ENCODE results near the gene LRRTM4.

Gene LRRTM4

DNA sequence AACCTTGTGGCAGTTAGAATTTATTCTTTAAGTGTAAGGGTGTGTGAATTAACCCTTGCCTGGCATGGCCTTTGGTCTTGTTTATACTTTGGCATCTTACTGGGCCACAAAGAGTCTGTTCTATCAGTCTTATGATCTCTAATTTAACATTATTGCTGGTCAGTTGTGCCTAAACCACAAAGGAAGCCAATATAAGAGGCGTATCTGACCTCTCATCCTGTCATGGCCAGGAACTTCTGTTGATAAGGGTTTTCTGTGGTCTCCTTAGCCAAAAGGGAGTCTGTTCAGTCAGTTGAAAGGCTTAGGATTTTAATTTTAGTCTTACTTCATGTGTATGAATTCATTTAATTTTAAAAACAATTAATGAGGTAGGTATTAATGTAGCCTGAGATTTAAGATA, 127.2 kb downstream of the LRRTM4 start:
- H3K36me3 Mint-ChIP-seq (ENCODE audit: low read depth) = no peaks in the 10 kb centered on the region
- TF ChIP-seq, protein P1, sequence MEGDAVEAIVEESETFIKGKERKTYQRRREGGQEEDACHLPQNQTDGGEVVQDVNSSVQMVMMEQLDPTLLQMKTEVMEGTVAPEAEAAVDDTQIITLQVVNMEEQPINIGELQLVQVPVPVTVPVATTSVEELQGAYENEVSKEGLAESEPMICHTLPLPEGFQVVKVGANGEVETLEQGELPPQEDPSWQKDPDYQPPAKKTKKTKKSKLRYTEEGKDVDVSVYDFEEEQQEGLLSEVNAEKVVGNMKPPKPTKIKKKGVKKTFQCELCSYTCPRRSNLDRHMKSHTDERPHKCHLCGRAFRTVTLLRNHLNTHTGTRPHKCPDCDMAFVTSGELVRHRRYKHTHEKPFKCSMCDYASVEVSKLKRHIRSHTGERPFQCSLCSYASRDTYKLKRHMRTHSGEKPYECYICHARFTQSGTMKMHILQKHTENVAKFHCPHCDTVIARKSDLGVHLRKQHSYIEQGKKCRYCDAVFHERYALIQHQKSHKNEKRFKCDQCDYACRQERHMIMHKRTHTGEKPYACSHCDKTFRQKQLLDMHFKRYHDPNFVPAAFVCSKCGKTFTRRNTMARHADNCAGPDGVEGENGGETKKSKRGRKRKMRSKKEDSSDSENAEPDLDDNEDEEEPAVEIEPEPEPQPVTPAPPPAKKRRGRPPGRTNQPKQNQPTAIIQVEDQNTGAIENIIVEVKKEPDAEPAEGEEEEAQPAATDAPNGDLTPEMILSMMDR (IDR thresholded peaks at IDR 0.05) = no peak
- peaks cover 9% of the 10 kb centered on the region for H3K4me1 Mint-ChIP-seq
- DNase-seq = no peak
- H3K27me3 Mint-ChIP-seq (ENCODE audit: low read depth, poor library complexity) = no peaks in the 10 kb centered on the region
- H3K9me3 Mint-ChIP-seq = no peaks in the 10 kb centered on the region
- H3K4me3 Mint-ChIP-seq = no peak overlapping the region
- peak overlapping the region; percentile 73 for H3K27ac Mint-ChIP-seq

DNA sequence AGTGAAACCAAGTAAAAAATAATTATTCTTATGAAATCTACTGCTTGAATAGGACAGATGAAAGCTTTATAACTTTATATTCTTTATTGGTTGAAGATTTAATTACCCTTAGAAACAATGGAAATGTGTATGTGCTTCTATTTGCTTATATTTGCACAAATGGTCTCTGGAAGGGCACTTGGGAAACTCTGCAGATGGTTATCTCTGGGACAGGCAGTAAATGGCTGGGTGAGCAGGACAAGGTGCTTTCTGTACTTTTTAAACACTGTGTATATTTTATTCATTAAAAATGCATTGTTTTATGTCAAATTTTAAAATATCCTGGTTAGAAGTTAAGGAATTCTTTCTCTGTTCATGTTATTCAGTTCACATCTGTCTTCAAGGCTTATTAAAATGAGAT, 131.1 kb downstream of the LRRTM4 start:
- no peak overlapping the region for H3K27ac Mint-ChIP-seq
- DNase-seq = no peak
- H3K27me3 Mint-ChIP-seq (ENCODE audit: low read depth, poor library complexity) = no peaks in the 10 kb centered on the region
- H3K4me3 Mint-ChIP-seq = no peak overlapping the region
- H3K4me1 Mint-ChIP-seq = peaks cover 22% of the 10 kb centered on the region
- no peaks in the 10 kb centered on the region for H3K9me3 Mint-ChIP-seq
- TF ChIP-seq, protein P1 (IDR thresholded peaks at IDR 0.05) = no peak
- no peaks in the 10 kb centered on the region for H3K36me3 Mint-ChIP-seq (ENCODE audit: low read depth)

DNA sequence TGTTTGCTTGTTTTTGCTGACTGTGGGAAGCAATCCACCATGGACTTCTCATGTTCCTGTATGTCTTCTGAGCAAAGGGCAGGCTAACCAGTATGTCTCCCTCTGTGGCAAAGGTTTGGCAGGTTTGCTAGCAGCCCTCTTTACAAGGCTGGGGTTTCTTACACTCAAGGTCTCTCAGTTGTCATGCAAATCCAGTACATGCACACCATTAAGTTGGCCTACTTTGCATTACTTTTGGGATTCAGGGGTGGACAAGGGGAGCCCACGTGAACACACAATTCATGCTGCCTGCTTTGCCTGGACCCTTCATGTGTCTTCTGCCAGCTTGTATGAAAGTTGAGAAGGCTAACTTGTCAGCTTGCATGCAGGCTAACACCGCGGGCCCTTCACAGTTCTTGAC, 134.9 kb downstream of the LRRTM4 start:
- no peaks in the 10 kb centered on the region for H3K9me3 Mint-ChIP-seq
- no peaks in the 10 kb centered on the region for H3K36me3 Mint-ChIP-seq (ENCODE audit: low read depth)
- no peak overlapping the region for H3K27ac Mint-ChIP-seq
- H3K4me1 Mint-ChIP-seq = peaks cover 14% of the 10 kb centered on the region
- TF ChIP-seq, protein P1 (IDR thresholded peaks at IDR 0.05) = no peak
- no peak for DNase-seq
- no peak overlapping the region for H3K4me3 Mint-ChIP-seq
- no peaks in the 10 kb centered on the region for H3K27me3 Mint-ChIP-seq (ENCODE audit: low read depth, poor library complexity)

DNA sequence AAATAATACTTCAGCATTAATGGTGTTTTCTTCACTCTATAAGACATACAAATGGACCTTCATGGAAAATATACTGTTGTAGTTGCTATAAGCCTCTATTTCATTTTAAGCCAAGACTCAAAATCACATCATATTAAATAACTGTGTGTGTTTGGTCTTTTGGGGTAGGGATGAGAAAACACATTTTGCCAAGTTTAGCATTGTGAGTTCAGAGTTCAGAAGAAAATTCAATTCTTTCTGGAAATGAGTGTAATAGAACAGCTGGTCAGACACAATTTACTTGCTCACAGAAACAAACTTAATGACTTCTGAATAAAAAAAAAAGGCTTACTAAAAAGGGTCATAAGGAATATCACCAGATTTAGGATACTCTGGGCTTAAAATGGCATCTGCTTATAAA, 149.5 kb downstream of the LRRTM4 start:
- H3K27ac Mint-ChIP-seq = no peak overlapping the region
- DNase-seq = no peak
- peaks cover 7% of the 10 kb centered on the region for H3K27me3 Mint-ChIP-seq (ENCODE audit: low read depth, poor library complexity)
- H3K4me3 Mint-ChIP-seq = no peak overlapping the region
- no peaks in the 10 kb centered on the region for H3K9me3 Mint-ChIP-seq
- no peaks in the 10 kb centered on the region for H3K36me3 Mint-ChIP-seq (ENCODE audit: low read depth)
- no peaks in the 10 kb centered on the region for H3K4me1 Mint-ChIP-seq
- TF ChIP-seq, protein P1 (IDR thresholded peaks at IDR 0.05) = no peak

DNA sequence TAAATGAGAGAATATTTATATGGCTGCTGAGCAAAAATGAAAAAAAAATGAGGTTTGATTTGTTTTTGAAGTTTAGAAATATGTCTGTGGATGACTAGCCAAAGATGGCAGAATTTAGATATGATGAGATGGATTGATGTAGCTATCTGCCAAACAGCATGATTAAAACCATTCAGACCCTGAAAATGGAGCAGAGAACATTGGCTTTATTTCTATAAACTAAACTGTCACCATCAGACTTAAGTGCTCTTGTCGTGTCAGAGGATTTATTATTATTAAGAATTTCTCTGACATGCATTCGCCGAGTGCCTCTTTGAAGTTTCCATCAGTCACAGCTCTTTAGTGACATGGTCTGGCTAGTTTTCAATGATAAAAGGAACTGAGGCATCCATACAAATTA, 151.7 kb downstream of the LRRTM4 start:
- Mint-ChIP-seq H3K27me3 (ENCODE audit: low read depth, poor library complexity) (peaks cover 4% of the 10 kb centered on the region), H3K4me3 (no peak overlapping the region), H3K4me1 (no peaks in the 10 kb centered on the region), H3K27ac (no peak overlapping the region), H3K36me3 (ENCODE audit: low read depth) (no peaks in the 10 kb centered on the region), H3K9me3 (no peaks in the 10 kb centered on the region)
- TF ChIP-seq, protein P1 (IDR thresholded peaks at IDR 0.05) = no peak
- no peak for DNase-seq

DNA sequence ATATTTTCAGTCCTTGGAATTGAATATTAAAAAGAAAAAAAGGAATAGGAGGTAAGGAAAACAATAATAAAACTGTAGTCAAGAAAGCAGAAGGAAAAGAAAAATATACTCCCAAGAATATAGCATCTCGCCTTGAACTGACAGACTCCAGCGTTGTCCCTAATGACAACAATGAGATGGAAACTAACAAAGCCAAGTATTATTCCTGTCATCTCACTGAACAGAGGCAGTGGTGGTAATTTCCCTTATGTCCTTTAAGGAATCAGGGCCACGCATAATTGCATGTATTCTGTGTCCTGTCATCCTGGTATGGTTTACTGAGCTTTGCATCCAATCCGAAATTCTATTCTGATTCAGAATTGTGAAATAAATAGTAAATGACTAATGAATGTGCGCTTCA, 158.9 kb downstream of the LRRTM4 start:
- Mint-ChIP-seq H3K4me1 (no peaks in the 10 kb centered on the region), H3K4me3 (no peak overlapping the region), H3K27me3 (ENCODE audit: low read depth, poor library complexity) (no peaks in the 10 kb centered on the region), H3K27ac (no peak overlapping the region), H3K9me3 (no peaks in the 10 kb centered on the region), H3K36me3 (ENCODE audit: low read depth) (no peaks in the 10 kb centered on the region)
- DNase-seq = no peak
- TF ChIP-seq, protein P1 (IDR thresholded peaks at IDR 0.05) = no peak

Data from nephron progenitor cell (in vitro differentiated cells).